GM12801 (cell line): Measurements from ENCODE around the gene PPAN.

Source experiments
- CTCF ChIP-seq: IDR thresholded peaks from one replicate; pipeline ENCODE4 v1.5.1; 2011; ENCODE audit warnings: control low read depth; ENCODE audit not compliant: insufficient read length; ENCODE audit errors: extremely low read depth

The PPAN gene

GRCh38 chr19:10078329-10078728, 27.8 kb upstream of the PPAN start:
- TF ChIP-seq CTCF: no peak

GRCh38 chr19:10079031-10079453, 27.1 kb upstream of the PPAN start:
- no peak for TF ChIP-seq CTCF

DNA sequence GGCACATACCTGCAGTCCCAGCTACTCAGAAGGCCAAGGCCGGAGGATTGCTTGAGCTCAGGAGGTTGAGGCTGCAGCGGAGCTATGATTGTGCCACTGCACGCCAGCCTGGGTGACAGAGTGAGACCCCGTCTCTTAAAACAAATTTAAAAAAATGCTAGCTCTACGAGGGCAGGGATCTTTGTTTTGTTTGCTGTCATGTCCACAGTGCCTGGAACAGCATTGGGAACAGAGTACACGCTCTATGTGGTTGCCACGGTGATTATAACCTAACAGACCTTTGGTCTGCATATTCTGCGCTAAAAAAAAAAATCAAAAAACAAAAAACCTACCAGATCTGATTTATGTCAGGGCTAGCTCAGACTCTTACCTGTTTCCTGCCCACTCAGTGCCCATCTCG, 22.3 kb upstream of the PPAN start:
- TF ChIP-seq CTCF: no peak

- no peak for TF ChIP-seq CTCF
Measured at GRCh38 chr19:10084803-10085202, 21.4 kb upstream of the PPAN start.

DNA sequence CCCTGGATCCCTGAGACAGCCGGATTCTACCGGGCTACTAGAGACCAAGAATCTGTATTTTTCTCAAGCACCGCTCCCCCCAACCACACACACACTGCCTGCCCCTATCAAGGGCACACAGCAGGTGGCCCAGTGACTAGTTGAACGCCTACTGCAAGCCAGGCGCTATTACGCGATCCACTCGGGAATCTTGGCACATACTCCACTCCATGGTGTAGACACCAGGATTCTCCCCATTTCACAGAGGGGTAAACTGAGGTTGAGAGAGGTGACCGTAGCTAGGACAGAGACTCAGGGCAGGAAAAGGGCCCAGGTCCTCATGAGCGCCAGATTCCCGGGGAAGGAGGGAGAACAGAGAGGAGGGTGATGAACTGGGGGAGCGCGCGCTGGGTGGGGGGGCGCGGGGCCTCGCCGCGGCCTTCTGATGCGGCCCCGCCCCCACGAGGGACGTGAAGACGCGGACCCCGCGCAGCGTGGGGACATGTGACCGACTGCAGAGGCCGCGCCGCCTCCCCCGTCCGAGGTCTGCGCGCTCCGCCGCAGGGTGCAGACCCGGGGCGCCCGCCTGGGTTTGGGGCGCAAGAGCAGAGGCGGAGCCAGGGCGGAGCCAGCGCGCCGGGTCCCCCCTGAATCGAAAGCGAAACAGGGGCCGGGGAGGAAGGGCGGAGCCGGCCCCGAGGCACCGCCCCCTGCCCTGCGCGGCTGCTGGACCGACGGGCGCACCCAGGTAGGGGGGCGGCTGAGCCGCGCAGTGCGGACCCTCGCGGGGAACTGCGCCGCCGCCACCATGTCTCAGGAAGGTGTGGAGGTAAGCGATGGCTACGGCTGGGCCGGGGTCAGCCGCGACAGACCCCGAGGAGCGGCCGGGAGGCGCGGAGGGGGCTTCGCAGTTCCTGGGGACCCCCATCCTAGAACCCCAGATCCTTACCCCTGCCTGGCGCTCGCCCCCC, 20.2 kb upstream of the PPAN start, which contains the start of gene SHFL:
Gene SHFL (plus strand): TSS at position 677 of the 950 bp plus-strand sequence. CDS start 111 bp downstream, at position 788.
- TF ChIP-seq CTCF: no peak

GRCh38 chr19:10086591-10087192, 19.5 kb upstream of the PPAN start:
- no peak for TF ChIP-seq CTCF

DNA sequence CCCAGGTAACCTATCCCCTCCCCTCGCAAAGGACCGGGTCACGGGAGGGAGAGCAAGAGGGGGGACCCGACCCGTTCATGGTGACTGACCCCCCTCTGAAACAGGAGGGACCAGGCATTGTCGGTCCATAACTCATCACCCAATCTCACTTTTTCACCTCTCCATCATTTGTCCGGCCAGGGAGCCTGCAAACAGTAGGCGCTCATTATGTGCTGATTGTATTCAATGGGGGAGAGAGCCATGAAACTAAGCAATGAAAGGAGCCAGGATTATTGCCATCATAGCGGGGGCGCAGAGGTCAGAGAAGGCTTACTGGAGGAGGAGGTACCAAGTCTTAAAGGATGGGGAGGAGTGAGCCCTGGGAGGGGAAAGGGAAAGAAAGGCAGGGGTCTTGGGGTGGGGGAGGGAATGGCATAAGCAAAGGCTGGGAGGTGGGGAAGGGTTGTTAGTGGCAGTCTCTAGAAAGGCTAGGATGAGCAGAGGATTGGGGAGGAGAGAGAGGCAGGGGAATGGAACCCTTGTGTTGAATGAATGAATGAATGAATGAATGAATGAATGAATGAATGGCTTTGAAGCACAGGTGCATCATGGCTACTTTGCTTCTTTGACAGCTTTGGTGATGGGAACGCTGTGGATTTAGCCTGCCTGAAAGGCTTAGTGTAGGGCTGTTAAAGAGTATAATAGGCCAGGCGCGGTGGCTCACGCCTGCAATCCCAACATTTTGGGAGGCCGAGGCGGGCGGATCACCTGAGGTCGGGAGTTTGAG, 18.7 kb upstream of the PPAN start:
- TF ChIP-seq CTCF: no peak
